ENCODE data around the gene LINC01488.

The LINC01488 gene

DNA sequence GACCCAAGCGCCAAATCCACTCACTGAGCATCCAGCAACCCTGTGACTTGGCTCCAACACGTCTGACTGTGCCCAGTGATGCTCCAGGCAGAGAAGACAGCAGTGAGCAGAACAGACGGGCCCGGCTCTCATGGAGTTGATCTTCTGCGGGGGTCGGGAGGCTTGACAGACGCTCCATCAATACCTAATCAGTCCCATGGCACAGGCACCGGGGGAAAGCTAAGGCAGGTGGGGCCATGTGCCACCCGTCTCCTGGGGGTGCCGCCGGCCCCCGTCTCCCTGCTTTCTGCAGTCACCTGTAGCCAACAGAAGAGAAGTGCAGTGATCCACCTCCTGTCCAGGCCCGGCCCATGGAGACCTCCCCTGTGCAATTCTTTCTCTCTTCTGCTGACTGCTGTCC lies 47.5 kb downstream of the LINC01488 start:
- DNase-seq (ENCODE audit: low read depth, low spot score) = no peak

DNA sequence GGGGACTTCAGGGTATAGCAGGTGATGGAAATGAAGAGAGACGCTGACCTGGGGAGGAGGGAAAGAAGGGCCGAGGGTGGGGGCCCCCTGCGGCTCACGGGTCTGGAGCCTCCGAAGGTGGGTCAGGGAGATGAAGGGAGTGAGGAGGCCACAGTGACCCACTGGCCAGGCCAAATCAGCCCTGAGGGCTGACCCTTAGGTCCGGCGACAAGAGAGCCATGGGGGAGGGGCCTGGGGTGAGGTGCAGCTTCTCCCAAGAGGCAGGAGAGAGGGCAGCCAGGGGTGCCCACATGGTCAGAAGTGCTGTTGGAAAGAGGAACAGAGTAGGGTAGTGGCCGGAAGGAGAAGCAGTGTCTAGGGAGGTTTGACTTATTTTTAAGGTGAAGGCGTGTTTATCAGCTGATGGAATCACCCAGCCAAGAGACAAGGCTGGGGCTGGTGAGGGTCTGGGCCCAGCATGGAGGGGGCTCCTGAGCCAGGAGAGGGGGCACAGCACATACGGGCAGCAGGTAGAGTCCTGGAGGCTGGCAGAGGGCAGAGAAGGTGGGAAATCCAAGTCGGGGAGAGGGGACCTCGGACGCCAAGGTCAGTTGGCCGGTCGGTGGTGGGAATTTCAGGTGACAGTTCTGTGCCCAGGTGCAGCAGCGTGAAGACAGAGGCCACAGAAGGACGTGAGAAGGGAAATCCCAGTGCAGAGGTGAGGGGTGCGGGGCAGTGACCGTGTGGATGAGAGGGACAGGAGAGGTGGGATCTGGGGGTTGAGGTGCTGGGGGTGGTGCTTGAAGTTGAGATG lies 49.0 kb downstream of the LINC01488 start:
- DNase-seq (ENCODE audit: low read depth, low spot score) = no peak

DNA sequence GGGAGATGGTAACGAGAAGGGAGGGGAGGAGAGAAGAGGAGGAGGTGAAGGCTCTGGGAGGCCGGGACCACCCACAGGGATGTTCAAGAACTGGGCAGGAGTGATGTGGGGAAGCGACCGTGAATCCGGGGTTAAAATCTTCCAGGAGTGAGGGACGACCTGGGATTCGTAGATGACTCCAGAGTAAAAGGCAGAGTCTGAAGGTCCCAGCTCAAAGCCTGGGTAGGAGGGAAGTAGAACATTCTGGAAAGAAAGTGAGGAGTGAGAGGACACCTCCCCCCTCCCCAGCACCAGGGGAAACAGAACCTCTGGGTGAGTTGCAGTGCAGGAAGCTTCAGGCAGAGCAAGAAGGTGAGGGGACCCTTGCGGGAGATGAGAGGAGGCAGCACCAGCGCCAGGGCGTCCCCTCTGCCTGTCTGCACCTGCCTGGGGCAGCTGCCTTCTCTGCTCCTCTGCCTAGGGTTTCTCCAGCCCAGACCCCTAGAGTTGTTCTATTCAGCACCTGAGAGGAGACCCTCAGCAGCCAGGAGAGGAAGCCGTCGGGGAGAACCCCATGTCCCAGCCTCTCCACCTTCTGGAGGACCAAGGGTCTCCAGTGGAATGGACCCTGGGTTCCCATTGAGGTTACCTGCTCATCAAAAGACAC lies 49.7 kb downstream of the LINC01488 start:
- DNase-seq (ENCODE audit: low read depth, low spot score) = no peak

DNA sequence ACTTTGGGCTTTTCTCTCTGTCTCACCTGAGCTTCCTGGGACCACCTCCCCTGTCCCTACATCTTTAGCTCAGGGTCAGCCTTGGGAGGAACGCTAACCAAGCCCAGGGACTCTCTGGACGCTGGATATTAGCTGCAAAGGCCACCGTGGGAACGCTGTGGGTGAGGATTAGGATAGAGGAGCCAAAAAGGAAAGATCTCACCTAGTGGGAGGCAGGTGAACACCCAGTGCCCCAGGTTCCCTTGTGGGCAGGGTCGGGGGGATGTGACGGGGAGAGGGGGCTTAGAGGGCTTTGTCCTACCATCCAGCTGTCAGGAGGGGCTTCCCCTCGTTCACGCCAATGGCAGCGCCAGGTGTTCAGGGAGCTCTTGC lies 50.2 kb downstream of the LINC01488 start:
- no peak for DNase-seq (ENCODE audit: low read depth, low spot score)

DNA sequence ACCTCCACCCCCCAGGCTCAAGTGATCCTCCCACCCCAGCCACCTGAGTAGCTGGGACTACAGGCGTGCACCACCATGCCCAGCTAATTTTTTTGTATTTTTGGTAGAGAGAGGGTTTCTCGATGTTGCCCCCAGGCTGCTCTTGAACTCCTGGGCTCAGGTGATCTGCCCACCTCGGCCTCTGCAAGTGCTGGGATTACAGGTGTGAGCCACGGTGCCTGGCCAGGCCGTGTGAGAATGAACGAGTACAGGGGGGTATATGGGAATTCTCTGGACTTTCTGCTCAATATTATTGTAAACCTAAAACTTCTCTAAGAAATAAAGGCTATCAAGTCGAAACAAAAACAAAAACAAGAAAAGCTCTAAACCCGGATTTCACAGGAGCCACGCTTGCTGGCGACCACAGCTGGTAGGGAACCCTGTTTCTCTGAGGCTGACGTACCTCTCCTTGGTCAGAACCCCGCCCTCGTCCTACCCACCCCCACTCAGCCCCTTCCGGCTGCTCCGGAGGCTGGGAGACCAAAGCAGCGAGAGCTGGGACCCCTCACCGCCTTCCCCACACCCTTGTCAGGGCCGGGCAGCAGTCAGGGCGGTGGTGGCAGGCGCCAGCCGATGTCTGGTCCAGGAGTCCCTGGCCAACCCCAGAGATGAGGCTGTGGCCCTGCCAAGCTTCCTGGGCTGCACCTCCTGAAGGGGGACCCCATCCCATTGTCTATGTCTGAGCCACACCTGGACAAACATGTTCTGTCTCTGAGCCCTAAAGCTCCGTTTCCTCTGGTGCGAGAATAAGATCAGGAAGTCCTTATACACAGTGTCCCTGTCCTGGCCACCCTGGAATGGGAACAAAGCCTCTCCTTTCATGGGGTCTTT lies 52.1 kb downstream of the LINC01488 start:
- DNase-seq (ENCODE audit: low read depth, low spot score) = no peak

DNA sequence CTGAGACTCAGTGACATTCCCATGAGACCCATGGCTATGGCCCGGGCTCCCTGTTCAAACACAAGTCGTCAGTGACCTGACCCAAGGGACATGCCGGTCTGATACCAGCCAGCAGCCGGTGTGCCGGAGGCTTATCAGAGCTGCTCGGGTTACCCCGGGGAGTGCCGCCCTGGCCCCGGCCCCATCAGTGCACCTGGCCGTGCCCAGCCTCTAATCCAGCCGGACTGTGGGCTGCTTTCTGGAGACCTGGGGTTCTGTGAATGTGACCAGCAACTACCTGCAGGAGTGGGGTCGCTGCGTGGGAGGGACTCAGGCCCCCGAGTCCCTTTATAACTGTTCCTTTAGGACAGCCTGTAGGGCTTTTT lies 52.7 kb downstream of the LINC01488 start:
- no peak for DNase-seq (ENCODE audit: low read depth, low spot score)

DNA sequence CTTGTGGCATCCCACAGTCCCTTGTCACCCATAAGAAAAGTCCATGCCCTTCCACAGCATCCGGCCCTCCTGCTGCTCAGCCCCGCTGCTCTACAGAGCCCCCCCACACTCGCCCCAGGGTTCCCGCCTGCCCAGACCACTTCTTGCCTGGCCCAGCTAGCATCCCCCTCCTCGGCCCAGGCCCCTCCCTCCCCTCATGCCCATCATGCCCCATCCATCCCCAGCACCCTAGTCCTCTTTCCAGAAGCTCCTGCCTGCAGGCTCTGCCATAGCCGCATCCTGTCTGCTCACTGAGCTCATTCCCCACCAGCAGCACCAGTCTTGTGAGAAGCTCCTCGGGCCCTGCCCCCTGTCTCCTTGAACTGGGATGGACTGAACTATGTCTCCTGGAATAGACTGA lies 54.4 kb downstream of the LINC01488 start:
- DNase-seq (ENCODE audit: low read depth, low spot score) = no peak

DNA sequence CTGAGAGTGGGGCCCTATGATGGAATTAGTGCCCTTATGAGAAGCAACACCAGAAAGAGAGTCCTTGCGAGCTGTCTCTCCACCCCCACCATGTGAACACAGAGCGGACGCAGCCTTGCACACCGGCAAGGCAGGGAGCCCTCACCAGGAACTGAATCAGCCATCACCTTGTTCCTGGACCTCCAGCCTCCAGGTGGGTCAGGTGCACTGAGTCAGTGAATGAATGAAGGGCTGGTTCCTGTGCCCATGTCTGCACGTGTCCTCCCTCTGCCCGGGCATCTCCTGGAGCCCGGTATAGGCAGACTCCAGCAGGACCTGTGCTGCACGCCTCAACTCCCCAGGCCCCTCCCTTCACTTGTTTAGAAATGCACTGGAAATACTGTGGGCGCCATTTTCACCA lies 54.9 kb downstream of the LINC01488 start:
- DNase-seq (ENCODE audit: low read depth, low spot score) = no peak

DNA sequence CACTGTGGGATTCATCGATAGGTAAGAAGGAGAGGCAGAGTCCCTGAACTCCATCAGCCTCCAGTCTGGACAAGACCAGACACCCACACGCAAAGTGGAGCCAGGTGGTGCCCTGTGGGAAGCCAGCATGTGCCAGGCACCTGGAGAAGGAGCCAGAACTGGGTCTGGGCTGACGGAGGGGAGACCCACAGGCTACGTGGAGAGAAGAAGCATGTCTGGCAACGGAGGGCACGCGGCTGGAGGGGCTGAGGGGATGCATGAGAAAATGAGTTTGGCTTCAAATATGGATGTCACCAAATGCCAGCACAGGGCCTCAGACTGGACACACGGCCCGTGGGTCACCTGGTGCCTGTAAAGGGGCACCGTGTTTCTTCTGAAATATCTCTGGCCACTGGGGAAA lies 55.7 kb downstream of the LINC01488 start:
- DNase-seq (ENCODE audit: low read depth, low spot score) = no peak

DNA sequence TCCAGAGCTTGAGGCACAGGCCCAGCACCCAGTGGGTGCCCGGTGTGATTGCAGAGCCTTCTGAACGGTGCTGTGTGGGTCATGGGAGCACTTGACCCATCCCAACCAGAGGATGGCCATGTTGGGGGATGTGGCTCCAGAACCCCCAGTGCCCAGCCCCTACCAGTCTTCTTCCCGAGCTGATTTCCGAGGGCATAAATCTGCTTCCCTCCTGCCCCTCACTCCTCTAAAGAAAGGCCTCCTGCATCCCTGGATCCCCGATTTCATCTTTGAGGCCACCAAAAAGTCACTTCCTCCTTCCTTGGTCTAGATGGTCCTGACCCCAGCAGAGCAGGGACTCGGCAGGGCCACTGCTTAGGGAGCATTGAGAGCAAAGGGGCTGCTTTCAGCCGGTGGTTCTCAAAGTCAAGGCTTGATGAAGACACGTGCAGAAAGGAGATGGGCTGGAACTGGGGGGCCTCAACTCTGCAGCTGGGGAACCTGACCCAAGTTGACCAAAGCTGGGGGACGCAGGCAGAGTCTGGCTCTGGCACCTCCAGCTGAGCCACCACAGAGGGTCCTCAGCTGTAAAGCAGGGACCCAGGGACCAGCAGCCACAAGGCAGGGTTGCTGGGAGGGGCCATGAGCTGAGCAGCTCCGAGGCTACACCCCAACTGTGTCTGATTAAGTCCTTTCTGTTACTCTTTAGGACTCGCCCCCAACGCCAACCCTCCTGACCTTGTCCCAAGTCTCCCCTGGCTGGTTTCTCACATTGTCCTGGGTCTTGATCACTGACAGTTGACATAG lies 56.6 kb downstream of the LINC01488 start:
- no peak for DNase-seq (ENCODE audit: low read depth, low spot score)

DNA sequence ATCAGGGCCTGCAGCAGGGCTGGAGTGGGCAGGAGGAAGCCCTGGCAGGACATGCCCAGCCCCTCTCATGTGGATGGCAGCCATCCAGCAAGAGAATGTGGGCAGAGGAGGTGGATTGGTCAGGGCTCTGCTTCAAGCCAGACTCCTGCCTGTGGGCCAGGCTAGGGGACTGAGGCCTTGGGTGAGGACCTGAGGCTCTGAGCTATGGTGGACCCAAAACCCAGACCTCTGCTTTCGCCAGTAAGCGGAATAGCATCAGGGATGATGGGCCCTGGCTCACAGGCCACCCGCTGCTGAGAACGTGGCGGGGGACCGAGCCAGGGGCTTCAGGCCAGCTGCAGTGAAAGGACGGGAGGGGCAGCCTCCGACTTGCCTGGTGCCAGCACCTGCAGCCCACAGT lies 57.4 kb downstream of the LINC01488 start:
- no peak for DNase-seq (ENCODE audit: low read depth, low spot score)

DNA sequence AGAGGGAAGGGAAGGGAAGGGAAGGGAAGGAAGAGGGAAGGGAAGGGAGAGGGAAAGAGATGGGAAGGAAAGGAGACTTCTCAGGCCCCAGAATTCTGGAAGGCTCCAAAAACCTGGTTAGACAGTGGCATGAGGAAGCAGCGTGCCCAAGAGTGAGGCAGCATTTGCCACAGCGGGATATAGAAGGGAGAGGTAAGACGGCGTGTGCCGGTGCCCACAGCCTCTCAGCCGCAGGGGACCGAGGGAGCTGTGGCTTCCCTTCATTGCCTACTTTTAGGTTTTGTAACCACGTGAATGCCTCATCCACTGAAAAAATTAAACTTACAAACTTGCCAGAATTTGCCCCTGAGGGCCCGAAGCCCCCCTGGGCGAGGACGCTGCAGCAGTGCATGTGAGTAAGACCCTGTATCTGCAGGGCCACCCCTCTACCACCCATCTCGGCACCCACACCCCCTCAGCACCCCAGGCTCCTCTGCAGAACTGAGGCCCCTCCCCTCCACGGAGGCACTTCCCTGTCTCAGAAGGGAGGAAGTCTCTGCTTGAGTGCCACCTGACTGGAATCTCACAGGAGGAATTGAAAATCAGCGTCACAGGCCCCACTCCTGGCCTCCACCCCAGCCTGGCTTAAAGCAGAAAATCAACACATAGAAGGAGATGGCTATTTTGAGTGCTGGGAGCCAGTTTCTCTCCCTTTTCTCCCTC lies 58.1 kb downstream of the LINC01488 start:
- no peak for DNase-seq (ENCODE audit: low read depth, low spot score)

DNA sequence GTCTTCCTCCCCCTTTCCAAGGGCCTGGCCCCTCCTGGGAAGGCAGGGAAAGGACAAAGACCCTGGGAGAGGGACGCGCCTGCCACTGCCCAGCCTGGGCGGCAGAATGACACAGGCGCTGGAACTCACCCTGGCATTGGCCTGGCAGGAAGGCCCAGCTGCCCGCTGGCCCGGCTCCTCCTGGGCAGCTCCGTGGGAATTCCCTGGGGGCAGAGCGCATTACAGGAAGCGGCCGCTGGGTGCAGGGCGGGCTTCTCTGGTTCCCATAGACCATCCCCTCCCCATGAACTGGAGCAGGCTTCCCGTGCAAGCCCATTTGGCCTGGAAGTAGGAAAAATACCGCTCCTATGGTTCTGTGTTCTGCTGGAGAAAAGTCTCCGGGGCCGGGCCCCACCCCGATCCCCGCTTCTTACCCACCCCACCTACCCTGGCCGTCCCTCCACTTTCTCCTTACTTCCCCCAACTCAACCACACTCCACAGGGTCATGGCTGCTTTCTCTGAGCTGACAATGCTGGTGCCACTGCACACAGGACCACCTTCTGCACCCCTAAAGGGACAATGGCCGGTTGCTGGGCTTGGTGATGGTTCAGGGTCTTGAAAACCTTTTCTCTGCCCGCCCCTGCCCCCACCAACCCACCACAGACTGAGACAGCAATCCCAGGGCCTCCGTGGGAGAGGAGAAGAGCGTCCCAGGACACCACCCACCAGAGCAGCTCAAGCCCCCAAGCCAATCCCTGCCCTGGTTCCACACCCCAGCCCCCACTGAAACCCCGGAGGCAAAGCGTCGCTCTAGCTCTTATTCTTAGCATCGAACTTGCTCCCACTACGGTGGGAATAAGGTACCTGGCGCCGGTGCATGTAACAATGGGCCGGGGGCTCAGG lies 58.9 kb downstream of the LINC01488 start:
- no peak for DNase-seq (ENCODE audit: low read depth, low spot score)

DNA sequence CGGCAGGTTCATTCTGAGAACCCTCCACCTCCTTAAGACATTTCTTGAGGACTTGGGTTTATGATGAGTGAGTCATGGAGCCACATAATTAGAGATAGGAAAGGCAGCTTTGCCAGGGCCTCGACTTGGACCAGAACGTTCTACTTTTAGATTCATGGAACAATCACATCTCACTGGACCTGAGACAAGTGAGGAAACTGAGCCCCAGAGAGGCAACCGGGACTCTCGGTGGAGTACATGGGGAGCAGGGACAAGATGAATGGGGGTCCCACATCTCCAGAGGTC lies 59.5 kb downstream of the LINC01488 start:
- no peak for DNase-seq (ENCODE audit: low read depth, low spot score)

DNA sequence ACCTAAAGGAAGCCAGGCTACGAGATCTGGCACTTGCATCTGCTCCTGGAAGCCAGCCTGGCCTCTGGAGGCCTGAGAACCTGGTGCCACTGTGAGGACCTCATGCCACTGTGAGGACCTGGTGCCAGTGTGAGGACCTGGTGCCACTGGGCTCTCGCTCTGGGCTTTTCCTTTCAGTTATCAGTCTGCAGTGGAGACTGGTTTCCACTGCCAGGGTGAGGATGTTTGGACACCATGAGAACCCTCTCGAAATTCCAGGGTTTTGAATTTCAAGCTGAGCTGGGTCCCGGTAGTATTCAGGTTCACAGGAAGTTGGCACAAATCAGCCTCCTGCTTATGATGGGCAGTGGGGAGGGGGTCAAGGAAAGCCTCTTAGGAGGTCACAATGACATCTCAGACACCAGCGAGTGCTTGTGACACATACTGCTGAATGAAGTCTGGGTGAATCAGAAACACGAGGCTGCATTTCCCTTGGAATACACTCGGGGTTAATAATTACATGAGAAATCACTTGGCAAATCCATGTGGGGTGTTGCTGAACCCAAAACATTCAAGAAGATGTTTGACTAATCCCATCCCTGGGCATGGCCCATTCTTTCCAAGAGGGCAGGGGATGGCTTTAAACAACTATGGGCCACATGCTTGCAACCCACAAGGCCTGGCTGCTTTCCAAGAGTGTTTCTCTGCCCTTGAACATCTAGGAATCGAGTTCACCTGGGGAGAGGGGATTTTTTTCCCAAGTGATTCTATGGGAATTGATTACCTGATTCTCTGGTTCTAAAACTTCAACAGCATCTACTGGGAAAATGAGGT lies 60.2 kb downstream of the LINC01488 start:
- DNase-seq (ENCODE audit: low read depth, low spot score) = no peak

DNA sequence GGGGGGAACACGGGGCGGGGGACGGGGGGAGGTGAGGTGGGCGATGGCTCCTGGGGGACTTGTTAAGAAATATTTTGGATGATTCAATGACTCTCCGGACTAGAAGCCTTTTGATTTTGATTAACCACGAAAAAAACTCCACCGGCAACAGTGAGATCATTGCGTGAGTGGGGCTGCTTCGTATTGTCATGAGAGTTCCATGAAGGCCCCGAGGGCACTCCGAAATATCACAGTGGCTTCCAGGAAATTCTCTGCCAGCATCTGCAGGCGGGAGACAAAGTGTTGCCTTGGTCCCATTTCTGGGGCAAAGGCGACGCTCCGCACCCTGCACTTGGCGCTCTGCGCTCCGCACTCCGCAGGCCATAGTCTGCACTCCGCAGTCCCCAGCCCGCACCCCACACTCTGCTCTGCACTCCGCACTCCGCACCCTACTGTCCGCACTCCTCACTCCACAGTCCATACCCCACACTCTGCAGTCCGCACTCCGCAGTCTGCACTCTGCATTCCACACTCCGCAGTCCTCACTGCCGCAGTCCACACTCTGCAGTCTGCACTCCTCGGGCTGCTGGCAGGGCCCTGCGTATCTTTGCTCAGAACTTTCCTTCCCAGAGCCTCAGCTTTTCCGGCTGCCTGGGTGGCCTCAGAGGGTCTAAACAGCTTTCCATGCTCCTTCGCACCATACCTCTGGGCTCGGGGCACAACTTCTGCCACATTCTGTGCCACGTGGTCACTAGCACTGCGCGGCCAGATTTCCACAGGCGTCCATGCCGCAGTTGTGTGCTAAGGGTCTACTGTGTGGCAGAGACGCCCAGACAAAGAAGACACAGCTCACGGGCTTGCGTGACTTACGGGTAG lies 61.1 kb downstream of the LINC01488 start:
- DNase-seq (ENCODE audit: low read depth, low spot score) = no peak

Data from iPS DF 19.7 (cell line).